AG09319 (cell line): ENCODE data around the gene HSP90AA1.

Experiments
- DNase-seq: peaks from one replicate; pipeline ENCODE4 v3.0.0-alpha.2; 2010; ENCODE audit warnings: low read depth; ENCODE audit errors: extremely low read depth
- TF ChIP-seq, protein P1 (sequence below): IDR thresholded peaks from 2 replicates; pipeline ENCODE4 v1.5.1; 2011; ENCODE audit warnings: low read depth, mild to moderate bottlenecking, inconsistent platforms, low read length, moderate library complexity

Gene HSP90AA1

GRCh38 chr14:102097441-102098135, 10.7 kb upstream of the HSP90AA1 start:
- no peak for DNase-seq
- TF ChIP-seq, protein P1, sequence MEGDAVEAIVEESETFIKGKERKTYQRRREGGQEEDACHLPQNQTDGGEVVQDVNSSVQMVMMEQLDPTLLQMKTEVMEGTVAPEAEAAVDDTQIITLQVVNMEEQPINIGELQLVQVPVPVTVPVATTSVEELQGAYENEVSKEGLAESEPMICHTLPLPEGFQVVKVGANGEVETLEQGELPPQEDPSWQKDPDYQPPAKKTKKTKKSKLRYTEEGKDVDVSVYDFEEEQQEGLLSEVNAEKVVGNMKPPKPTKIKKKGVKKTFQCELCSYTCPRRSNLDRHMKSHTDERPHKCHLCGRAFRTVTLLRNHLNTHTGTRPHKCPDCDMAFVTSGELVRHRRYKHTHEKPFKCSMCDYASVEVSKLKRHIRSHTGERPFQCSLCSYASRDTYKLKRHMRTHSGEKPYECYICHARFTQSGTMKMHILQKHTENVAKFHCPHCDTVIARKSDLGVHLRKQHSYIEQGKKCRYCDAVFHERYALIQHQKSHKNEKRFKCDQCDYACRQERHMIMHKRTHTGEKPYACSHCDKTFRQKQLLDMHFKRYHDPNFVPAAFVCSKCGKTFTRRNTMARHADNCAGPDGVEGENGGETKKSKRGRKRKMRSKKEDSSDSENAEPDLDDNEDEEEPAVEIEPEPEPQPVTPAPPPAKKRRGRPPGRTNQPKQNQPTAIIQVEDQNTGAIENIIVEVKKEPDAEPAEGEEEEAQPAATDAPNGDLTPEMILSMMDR, result no peak

GRCh38 chr14:102096569-102097188, 9.8 kb upstream of the HSP90AA1 start:
- DNase-seq, result peak; percentile 50
- TF ChIP-seq, protein P1, result peak; percentile 84

DNA sequence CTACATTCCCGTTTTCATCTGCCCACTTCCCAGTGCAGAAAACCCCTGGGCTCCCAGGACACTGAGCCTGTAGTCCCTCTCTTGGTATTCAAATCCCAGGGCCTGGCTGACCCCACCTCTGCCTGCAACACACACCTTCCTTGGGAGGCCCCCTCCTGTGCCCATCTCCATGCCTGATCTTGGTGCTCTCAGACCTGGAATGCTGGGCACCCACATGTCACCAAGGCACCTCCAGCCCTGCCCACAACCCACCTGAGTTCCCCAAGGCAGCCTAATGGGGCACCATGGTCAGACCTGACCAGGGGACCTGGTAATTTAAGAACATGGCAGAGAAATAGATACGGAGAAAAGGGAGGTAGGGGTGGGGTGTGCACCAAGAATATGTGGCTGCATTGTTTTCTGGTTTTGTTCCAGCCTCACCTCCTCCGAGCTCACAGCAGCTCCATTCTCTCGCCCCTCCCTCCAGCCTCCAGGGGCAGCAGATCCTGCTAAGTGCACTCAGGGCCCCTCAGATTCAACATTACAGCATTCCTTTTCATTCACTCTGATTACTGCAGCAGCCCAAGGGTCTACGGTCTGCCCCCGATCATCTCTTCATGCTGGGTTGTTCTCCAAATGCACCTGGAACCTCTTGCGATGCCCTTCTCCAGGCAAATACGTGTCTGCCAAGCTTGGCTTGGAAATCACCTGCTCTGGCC, 9.2 kb upstream of the HSP90AA1 start:
- TF ChIP-seq, protein P1, result no peak
- no peak for DNase-seq

- TF ChIP-seq, protein P1, result no peak
- DNase-seq, result no peak
These were observed 8.5 kb upstream of the HSP90AA1 start for GRCh38 chr14:102095231-102095870.

DNA sequence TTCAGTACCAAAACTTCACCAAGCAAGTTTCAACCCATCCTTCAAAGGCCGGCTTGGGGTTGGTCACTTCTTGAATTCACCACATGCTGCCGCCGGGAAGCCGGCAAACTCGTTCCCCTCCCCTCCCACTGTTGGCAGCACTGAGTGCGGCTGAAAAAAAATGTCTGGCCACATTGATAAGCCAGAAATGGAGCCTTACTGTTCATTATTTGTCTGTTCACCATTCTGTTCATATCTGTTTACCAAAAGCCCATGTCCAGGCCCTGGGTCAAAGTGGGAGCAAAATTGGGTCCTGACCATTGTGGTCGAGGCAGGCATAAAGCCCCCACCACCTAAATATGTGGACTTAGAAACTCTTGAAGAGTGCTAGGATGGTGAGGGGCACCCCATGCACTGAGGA, 7.3 kb upstream of the HSP90AA1 start:
- TF ChIP-seq, protein P1, result no peak
- DNase-seq, result no peak

- TF ChIP-seq, protein P1, result no peak
- no peak for DNase-seq
These were observed 6.0 kb upstream of the HSP90AA1 start for GRCh38 chr14:102092806-102093205.
